ENCODE results near the gene PIGT. TPM values are rescaled to one million over a fixed set of nuclear protein-coding genes. Genes with fewer than 3 reads are reported as not detected.
A peak's percentile ranks its signal among the peaks of the same experiment; 100 is the strongest.

Gene PIGT
- polyA plus RNA-seq, 1 experiment = 114 TPM

DNA sequence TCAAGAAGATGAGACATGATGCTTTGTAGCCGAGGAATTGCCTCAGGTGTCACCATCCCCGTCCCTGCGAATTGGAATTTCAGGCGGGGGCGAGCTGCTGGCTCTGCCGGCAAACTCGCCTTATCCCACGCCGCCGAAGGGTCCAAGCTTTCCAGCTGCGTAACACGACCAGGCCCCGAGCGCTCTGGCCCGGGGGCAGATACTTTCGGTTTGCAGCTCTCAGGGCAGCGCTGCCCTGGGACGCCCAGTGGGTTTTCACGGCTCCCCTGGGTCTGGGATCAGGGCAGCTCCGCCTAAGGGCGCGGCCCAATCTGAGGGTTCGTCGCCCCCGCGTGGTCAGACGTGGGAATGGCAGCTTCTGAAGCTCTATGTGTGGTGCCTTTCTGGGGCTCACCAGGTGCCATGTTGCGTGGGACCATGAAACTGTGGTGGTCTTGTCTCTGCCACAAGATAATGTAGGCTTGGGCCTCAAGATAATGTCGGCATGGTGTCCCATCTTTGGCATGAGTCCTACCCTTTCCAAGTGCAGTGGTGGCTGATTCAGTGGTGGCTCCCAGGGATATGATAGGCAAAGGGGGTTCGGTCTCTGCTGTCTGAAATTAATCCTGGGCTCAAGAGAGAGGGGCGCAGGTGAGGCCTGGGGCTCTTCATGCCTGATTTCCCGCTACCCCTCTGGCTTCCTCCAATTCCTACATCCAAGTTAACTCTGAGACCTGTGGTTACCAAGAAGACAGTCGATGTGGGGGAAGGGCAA, 21.0 kb downstream of the PIGT start:
- CTCF ChIA-PET = interaction anchor here (0.6 to 10.1 kb wide), 50 partner anchors 9 to 398 kb away, joined by 3 to 194 read pairs (median 6); partner anchors contain the start of genes DBNDD2, MATN4, PIGT and SYS1
- TF ChIP-seq, protein P1, sequence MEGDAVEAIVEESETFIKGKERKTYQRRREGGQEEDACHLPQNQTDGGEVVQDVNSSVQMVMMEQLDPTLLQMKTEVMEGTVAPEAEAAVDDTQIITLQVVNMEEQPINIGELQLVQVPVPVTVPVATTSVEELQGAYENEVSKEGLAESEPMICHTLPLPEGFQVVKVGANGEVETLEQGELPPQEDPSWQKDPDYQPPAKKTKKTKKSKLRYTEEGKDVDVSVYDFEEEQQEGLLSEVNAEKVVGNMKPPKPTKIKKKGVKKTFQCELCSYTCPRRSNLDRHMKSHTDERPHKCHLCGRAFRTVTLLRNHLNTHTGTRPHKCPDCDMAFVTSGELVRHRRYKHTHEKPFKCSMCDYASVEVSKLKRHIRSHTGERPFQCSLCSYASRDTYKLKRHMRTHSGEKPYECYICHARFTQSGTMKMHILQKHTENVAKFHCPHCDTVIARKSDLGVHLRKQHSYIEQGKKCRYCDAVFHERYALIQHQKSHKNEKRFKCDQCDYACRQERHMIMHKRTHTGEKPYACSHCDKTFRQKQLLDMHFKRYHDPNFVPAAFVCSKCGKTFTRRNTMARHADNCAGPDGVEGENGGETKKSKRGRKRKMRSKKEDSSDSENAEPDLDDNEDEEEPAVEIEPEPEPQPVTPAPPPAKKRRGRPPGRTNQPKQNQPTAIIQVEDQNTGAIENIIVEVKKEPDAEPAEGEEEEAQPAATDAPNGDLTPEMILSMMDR (IDR thresholded peaks at IDR 0.05; ENCODE audit: low read depth, low read length) = peak; percentile 98
- peak; percentile 62 for DNase-seq (ENCODE audit: low read depth, low spot score)
- Histone ChIP-seq H3K27ac (ENCODE audit: low read depth, low read length) (no peak overlapping the region), H3K4me3 (ENCODE audit: low read depth, low read length) (peak overlapping the region; percentile 60), H3K9me3 (ENCODE audit: control insufficient read depth, insufficient read depth, low read length) (no peaks in the 10 kb centered on the region), H3K27me3 (ENCODE audit: control insufficient read depth, insufficient read depth, low read length) (peaks cover 7% of the 10 kb centered on the region)
- POLR2A ChIA-PET = interaction anchor here (0.6 to 1.6 kb wide), 9 partner anchors 21 to 120 kb away, joined by 3 to 21 read pairs (median 3); partner anchors contain the start of genes PIGT and SYS1

DNA sequence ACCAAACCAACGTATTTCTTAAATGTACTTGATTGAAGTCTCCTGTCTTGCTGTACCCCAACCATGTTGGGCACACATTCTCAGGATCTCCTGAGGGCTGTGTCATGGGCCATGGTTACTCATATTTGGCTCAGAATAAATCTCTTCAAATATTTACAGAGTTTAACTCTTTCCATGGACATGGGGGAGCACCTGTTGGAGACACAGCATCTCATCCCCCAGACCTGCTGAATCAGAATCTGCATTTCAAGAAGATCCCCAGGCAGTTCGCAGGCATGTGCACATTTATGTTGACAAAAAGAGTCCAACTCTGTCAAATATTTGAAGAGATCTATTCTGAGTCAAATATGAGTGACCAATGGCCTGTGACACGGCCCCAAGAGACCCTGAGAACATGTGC, 24.5 kb downstream of the PIGT start:
- ChIA-PET POLR2A (no interaction called here), CTCF (interaction anchor here (0.6 to 10.1 kb wide), 7 partner anchors 9 to 503 kb away, joined by 3 to 194 read pairs (median 9); partner anchors contain the start of gene SYS1)
- TF ChIP-seq, protein P1 (IDR thresholded peaks at IDR 0.05; ENCODE audit: low read depth, low read length) = no peak

DNA sequence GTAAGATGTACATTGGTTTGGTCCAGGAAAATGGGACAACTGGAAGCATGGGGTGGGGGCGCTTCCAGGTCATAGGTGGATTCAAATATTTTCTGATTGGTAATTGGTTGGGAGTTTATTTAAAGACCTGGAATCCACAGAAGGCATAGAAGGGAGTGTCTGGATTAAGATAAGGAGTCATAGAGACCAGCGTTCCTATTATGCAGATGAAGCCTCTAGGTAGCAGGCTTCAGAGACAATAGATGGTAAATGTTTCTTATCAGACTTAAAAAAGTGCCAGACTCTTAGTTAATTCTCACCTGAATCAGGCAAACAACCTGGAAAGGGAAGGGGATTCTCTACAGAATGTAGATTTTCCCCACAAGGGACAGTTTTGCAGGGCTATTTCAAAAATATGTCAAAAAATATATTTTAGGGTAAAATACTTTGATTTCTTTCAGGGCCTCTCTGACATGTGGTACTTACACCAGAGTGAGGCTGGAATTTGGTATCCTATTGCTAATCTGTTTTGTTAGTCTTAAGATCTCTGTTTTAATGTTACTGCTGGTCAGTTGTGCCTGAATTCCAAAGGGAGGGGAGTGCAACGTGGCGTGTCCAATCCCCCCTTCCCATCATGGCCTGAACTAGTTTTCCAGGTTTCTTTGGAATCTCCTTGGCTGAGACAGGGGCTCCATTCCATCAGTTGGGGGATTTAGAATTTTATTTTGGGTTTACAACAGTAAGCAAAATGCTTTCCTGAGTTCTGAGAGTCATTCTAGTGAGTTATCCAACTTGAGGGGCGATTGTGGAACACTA, 25.1 kb downstream of the PIGT start:
- no peaks in the 10 kb centered on the region for H3K9me3 ChIP-seq (ENCODE audit: control insufficient read depth, insufficient read depth, low read length)
- H3K27ac ChIP-seq (ENCODE audit: low read depth, low read length) = no peak overlapping the region
- TF ChIP-seq, protein P1 (IDR thresholded peaks at IDR 0.05; ENCODE audit: low read depth, low read length) = no peak
- ChIA-PET POLR2A (no interaction called here), CTCF (interaction anchor here (1.0 to 10.1 kb wide), 4 partner anchors 9 to 123 kb away, joined by 4 to 194 read pairs (median 98); partner anchors contain the start of gene SYS1)
- H3K4me3 ChIP-seq (ENCODE audit: low read depth, low read length) = no peak overlapping the region
- DNase-seq (ENCODE audit: low read depth, low spot score) = no peak
- H3K27me3 ChIP-seq (ENCODE audit: control insufficient read depth, insufficient read depth, low read length) = peaks cover 22% of the 10 kb centered on the region

More for the DNA sequence above, 24.5 kb downstream of the PIGT start:
- H3K4me3 ChIP-seq (ENCODE audit: low read depth, low read length) = no peak overlapping the region
- H3K9me3 ChIP-seq (ENCODE audit: control insufficient read depth, insufficient read depth, low read length) = no peaks in the 10 kb centered on the region
- H3K27ac ChIP-seq (ENCODE audit: low read depth, low read length) = no peak overlapping the region
- H3K27me3 ChIP-seq (ENCODE audit: control insufficient read depth, insufficient read depth, low read length) = peaks cover 19% of the 10 kb centered on the region
- no peak for DNase-seq (ENCODE audit: low read depth, low spot score)

DNA sequence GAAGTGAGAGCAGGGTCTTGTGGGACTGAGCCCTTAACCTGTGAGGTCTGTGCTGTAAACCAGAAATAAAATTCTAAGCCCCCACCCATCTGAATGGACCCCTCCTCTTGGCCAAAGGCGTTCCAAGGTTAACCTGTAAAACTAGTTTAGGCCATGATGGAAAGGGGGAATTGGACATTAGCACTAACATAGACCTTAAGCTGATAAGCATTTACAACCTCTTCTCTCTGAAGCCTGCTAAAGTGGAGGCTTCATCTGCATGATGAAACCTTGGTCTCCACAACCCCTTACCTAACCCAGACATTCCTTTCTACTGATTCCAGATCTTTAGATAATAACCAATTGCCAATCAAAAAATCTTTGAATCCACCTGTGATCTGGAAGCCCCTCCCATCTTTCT, 25.8 kb downstream of the PIGT start:
- no peak overlapping the region for H3K27ac ChIP-seq (ENCODE audit: low read depth, low read length)
- DNase-seq (ENCODE audit: low read depth, low spot score) = no peak
- no peak overlapping the region for H3K4me3 ChIP-seq (ENCODE audit: low read depth, low read length)
- TF ChIP-seq, protein P1 (IDR thresholded peaks at IDR 0.05; ENCODE audit: low read depth, low read length) = no peak
- ChIA-PET POLR2A (no interaction called here), CTCF (interaction anchor here (1.0 kb wide), 1 partner anchor 8 kb away, joined by 4 read pairs; no protein-coding TSS in a partner anchor)
- no peaks in the 10 kb centered on the region for H3K9me3 ChIP-seq (ENCODE audit: control insufficient read depth, insufficient read depth, low read length)
- H3K27me3 ChIP-seq (ENCODE audit: control insufficient read depth, insufficient read depth, low read length) = peaks cover 24% of the 10 kb centered on the region

Measured in AG04450 (cell line).